CD4-positive, alpha-beta T cell treated with Interleukin-6 for 4 hours (primary cell): ENCODE measurements around the gene PRAMEF14.
"Not testable (repeated sequence)": the region's sequence is repeated elsewhere in the genome, so short reads cannot be mapped to it uniquely, and the experiment has no call there.

Source experiments
- DNase-seq: peaks from one replicate; pipeline ENCODE4 v3.0.0-alpha.2; 2020; ENCODE audit warnings: mixed read lengths

The PRAMEF14 gene

GRCh38 chr1:13347034-13347433 is at the start of gene PRAMEF14:
PRAMEF14 (minus strand) TSS chr1:13347134; CDS start chr1:13345314, 1,820 bp downstream.
- not testable (repeated sequence) for DNase-seq

- DNase-seq = not testable (repeated sequence)
These were observed 48.4 kb upstream of the PRAMEF14 start for GRCh38 chr1:13395311-13395710.

- not testable (repeated sequence) for DNase-seq
These were observed 47.8 kb upstream of the PRAMEF14 start for GRCh38 chr1:13394761-13395160.

GRCh38 chr1:13393004-13393403 is 46.1 kb upstream of the PRAMEF14 start:
- DNase-seq = not testable (repeated sequence)

GRCh38 chr1:13389332-13389731 is 42.4 kb upstream of the PRAMEF14 start, which contains the start of gene PRAMEF17:
PRAMEF17 (plus strand) TSS chr1:13389632; CDS start chr1:13389658, 26 bp downstream.
- not testable (repeated sequence) for DNase-seq

GRCh38 chr1:13380380-13380779 is 33.4 kb upstream of the PRAMEF14 start:
- not testable (repeated sequence) for DNase-seq

- not testable (repeated sequence) for DNase-seq
These were observed 32.0 kb upstream of the PRAMEF14 start for GRCh38 chr1:13378983-13379382.

- DNase-seq = not testable (repeated sequence)
These were observed 21.6 kb upstream of the PRAMEF14 start for GRCh38 chr1:13368544-13368943.

- not testable (repeated sequence) for DNase-seq
These were observed 19.6 kb upstream of the PRAMEF14 start for GRCh38 chr1:13366536-13366935.

GRCh38 chr1:13364928-13365327 is 18.0 kb upstream of the PRAMEF14 start:
- DNase-seq = not testable (repeated sequence)

GRCh38 chr1:13362364-13362763 is 15.4 kb upstream of the PRAMEF14 start:
- not testable (repeated sequence) for DNase-seq

- DNase-seq = peak; percentile 15
These were observed 9.8 kb upstream of the PRAMEF14 start for GRCh38 chr1:13356774-13357173.

- not testable (repeated sequence) for DNase-seq
These were observed 7.5 kb upstream of the PRAMEF14 start for GRCh38 chr1:13354475-13354874.

GRCh38 chr1:13353476-13353875 is 6.5 kb upstream of the PRAMEF14 start:
- not testable (repeated sequence) for DNase-seq

- DNase-seq = not testable (repeated sequence)
These were observed 4.4 kb downstream of the PRAMEF14 start for GRCh38 chr1:13342496-13342895.

- DNase-seq = not testable (repeated sequence)
These were observed 31.7 kb downstream of the PRAMEF14 start, which contains the start of gene PRAMEF15 for GRCh38 chr1:13315281-13315680. PRAMEF15 (plus strand) TSS chr1:13315581; CDS start chr1:13318408, 2,827 bp downstream.

GRCh38 chr1:13303239-13303638 is 43.7 kb downstream of the PRAMEF14 start, which contains the start of gene PRAMEF33:
PRAMEF33 (plus strand) TSS chr1:13303539; CDS start chr1:13305955, 2,416 bp downstream.
- not testable (repeated sequence) for DNase-seq

GRCh38 chr1:13302197-13302596 is 44.7 kb downstream of the PRAMEF14 start:
- DNase-seq = not testable (repeated sequence)

GRCh38 chr1:13298699-13299098 is 48.2 kb downstream of the PRAMEF14 start:
- DNase-seq = not testable (repeated sequence)

- not testable (repeated sequence) for DNase-seq
These were observed 49.6 kb downstream of the PRAMEF14 start for GRCh38 chr1:13297216-13297931.
